ENCODE data around the gene STK25. TPM values are rescaled to one million over a fixed set of nuclear protein-coding genes. Genes with fewer than 3 reads are reported as not detected.

STK25 gene
- total and polyA plus RNA-seq, 10 of the 15 experiments (the other 5 are each of a cell fraction or from before 2014, with no cell fraction given) = 6.0 to 154 (median 89.3) TPM

- H3K36me3 ChIP-seq (ENCODE audit: control insufficient read depth in 2 of 2, insufficient read depth in 2 of 2, low read length in 1 of 2) = peaks cover 2 to 11% of the 10 kb centered on the region in 2 experiments; a peak in 3 of 4 replicates
- no peaks in the 10 kb centered on the region for H3K27me3 ChIP-seq (replicated peaks in 1 of 2; ENCODE audit: control insufficient read depth in 2 of 2, insufficient read depth in 2 of 2, low read length in 1 of 2)
- no peak overlapping the region for H3K4me3 ChIP-seq
- in situ Hi-C loops (cut with MboI) = no loop called here
- ChIA-PET SMC1A (ENCODE audit: uncharacterized antibody, unreplicated experiment) (no interaction called here), RAD21 (ENCODE audit: unreplicated experiment) (no interaction called here), POLR2A (no interaction called here), CTCF (no interaction called here)
- H3K9me3 ChIP-seq (replicated peaks; ENCODE audit: control insufficient read depth, insufficient read depth, low read length) = no peaks in the 10 kb centered on the region
- no peak overlapping the region for H2AFZ ChIP-seq (ENCODE audit: control insufficient read depth, low read depth, low read length)
- ATAC-seq (no peak), FAIRE-seq (no peak), DNase-seq (ENCODE audit: low read depth, low spot score) (no peak)
- intact Hi-C loops (cut with micrococcal nuclease; ENCODE audit: unreplicated experiment) = no loop called here
- peaks cover 8% of the 10 kb centered on the region for H3K79me2 ChIP-seq (ENCODE audit: control insufficient read depth, insufficient read depth, low read length)
- no TSS peak for BruUV-seq (replicated peaks)
- H3K9ac ChIP-seq (ENCODE audit: control insufficient read depth, insufficient read depth, low read length) = no peak overlapping the region
- 89% methylated on average over 12 of the region's 12 CpGs for WGBS (ENCODE audit: insufficient coverage, insufficient replicate concordance, low lambda C conversion rate, missing lambda C conversion rate)
- H3K4me1 ChIP-seq (ENCODE audit: control insufficient read depth, insufficient read depth, low read length) = no peaks in the 10 kb centered on the region
- H3K27ac ChIP-seq (ENCODE audit: control insufficient read depth, insufficient read depth) = no peak overlapping the region
- TF ChIP-seq ATF3 (IDR thresholded peaks at IDR 0.05; ENCODE audit: borderline replicate concordance, extremely low read depth, low read depth, low read length) (no peak), ZBTB40 (IDR thresholded peaks at IDR 0.05; ENCODE audit: borderline replicate concordance) (no peak), SIX5 (IDR thresholded peaks at IDR 0.05; ENCODE audit: low read depth, low read length, severe bottlenecking) (no peak), JUNB (IDR thresholded peaks at IDR 0.05) (no peak), EGR1 (IDR thresholded peaks at IDR 0.05; ENCODE audit: borderline replicate concordance in 1 of 2, low read depth in 2 of 2, low read length in 2 of 2) (no peak)
- H3K4me2 ChIP-seq (ENCODE audit: control insufficient read depth, insufficient read depth) = no peak overlapping the region
- H4K20me1 ChIP-seq (ENCODE audit: control insufficient read depth, insufficient read depth) = peaks cover 2% of the 10 kb centered on the region; the same call in 1 of the 2 replicates
Measured at GRCh38 chr2:241500431-241500975, 7.9 kb downstream of the STK25 start.
